NK-92 treated with Interleukin-12 subunit alpha and Interleukin-12 subunit beta, amount 100 ng/mL, for 24 hours (cell line): ENCODE results near the gene D2HGDH.

Source experiments
- DNase-seq: peaks from one replicate; lab custom pipeline; 2025; lab: John Stamatoyannopoulos, UW

The D2HGDH gene

GRCh38 chr2:241734467-241735208 is at the start of gene D2HGDH:
D2HGDH (plus strand) TSS chr2:241734630; CDS start chr2:241735225, 595 bp downstream.
- peak; percentile 91 for DNase-seq

GRCh38 chr2:241686324-241686649 is 48.1 kb upstream of the D2HGDH start:
- no peak for DNase-seq

GRCh38 chr2:241686650-241687425 is 47.6 kb upstream of the D2HGDH start, which contains the start of gene DTYMK:
DTYMK (minus strand) TSS chr2:241686815; CDS start chr2:241686783, 32 bp downstream.
- DNase-seq: peak; percentile 94

GRCh38 chr2:241689306-241689705 is 45.1 kb upstream of the D2HGDH start:
- no peak for DNase-seq

- no peak for DNase-seq
Measured at GRCh38 chr2:241690202-241690717, 44.2 kb upstream of the D2HGDH start.

GRCh38 chr2:241692448-241692847 is 42.0 kb upstream of the D2HGDH start:
- DNase-seq: no peak

- no peak for DNase-seq
Measured at GRCh38 chr2:241695651-241696050, 38.8 kb upstream of the D2HGDH start.

- no peak for DNase-seq
Measured at GRCh38 chr2:241701149-241701398, 33.4 kb upstream of the D2HGDH start.

GRCh38 chr2:241701399-241702154 is 32.9 kb upstream of the D2HGDH start, which contains the start of gene ING5:
ING5 (plus strand) TSS chr2:241702039; CDS start chr2:241702066, 27 bp downstream.
- peak; percentile 94 for DNase-seq

GRCh38 chr2:241702155-241703031 is 32.0 kb upstream of the D2HGDH start:
- DNase-seq: peak; percentile 88

- no peak for DNase-seq
Measured at GRCh38 chr2:241703032-241703604, 31.3 kb upstream of the D2HGDH start.

- no peak for DNase-seq
Measured at GRCh38 chr2:241706537-241706936, 27.9 kb upstream of the D2HGDH start.

- DNase-seq: no peak
Measured at GRCh38 chr2:241708879-241709278, 25.6 kb upstream of the D2HGDH start.

GRCh38 chr2:241719093-241719492 is 15.3 kb upstream of the D2HGDH start:
- DNase-seq: no peak

GRCh38 chr2:241720099-241720498 is 14.3 kb upstream of the D2HGDH start:
- no peak for DNase-seq

GRCh38 chr2:241720560-241720959 is 13.9 kb upstream of the D2HGDH start:
- DNase-seq: no peak

GRCh38 chr2:241721852-241722251 is 12.6 kb upstream of the D2HGDH start:
- DNase-seq: no peak

- DNase-seq: no peak
Measured at GRCh38 chr2:241722896-241723454, 11.5 kb upstream of the D2HGDH start.

- no peak for DNase-seq
Measured at GRCh38 chr2:241724259-241724974, 10.0 kb upstream of the D2HGDH start.
